UCSD-AML1 (cell line): ENCODE data around the gene CCT4.
A peak's percentile ranks its signal among the peaks of the same experiment; 100 is the strongest.
"Not testable (repeated sequence)": the region's sequence is repeated elsewhere in the genome, so short reads cannot be mapped to it uniquely, and the experiment has no call there.

Experiments used
- DNase-seq: peaks from one replicate; lab custom pipeline; 2025; ENCODE audit not compliant: unreplicated experiment; lab: John Stamatoyannopoulos, UW

Gene CCT4

GRCh38 chr2:61888267-61889055, at the start of gene CCT4:
Gene CCT4 (minus strand): TSS chr2:61888656. CDS start chr2:61888507, 149 bp downstream.
- DNase-seq, result peak; percentile 90

DNA sequence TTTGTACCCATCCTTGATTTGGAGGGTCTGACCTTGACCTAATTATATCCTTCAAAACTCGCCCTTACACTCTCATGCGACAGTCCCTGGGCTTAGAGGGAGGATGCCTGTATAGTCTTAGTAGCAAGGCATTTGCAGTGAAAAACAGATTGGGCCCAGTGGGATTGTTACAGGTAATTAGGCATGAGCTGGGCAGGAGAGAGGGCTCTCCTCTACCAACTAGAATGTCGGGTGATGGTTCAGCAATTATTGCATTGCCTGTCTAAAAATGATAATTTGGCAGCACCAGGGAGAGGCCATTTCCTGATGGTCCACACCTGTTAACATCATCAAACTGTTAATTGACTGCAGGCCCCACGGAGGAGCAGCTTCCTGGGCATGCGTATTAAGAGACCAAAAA, 49.4 kb upstream of the CCT4 start:
- no peak for DNase-seq

DNA sequence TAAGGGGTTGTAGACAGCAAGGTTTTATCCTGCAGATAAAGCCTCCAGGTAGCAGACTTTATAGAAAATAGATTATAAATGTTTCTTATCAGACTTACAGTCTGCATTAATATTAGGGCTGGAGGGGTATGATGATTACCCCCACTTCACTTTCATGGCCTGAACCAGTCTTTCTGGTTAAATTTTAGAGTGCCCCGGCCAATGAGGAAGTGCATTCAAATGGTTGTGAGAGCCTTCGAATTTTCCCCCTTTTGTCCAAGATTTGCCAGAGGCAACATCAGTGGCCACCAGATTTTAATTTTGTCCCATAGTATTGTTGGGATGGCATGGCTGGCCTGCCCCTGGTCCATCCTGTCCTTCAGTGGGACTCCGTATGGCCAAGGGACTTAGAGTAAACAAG, 48.6 kb upstream of the CCT4 start:
- no peak for DNase-seq

GRCh38 chr2:61928826-61929461, 40.5 kb upstream of the CCT4 start:
- no peak for DNase-seq

DNA sequence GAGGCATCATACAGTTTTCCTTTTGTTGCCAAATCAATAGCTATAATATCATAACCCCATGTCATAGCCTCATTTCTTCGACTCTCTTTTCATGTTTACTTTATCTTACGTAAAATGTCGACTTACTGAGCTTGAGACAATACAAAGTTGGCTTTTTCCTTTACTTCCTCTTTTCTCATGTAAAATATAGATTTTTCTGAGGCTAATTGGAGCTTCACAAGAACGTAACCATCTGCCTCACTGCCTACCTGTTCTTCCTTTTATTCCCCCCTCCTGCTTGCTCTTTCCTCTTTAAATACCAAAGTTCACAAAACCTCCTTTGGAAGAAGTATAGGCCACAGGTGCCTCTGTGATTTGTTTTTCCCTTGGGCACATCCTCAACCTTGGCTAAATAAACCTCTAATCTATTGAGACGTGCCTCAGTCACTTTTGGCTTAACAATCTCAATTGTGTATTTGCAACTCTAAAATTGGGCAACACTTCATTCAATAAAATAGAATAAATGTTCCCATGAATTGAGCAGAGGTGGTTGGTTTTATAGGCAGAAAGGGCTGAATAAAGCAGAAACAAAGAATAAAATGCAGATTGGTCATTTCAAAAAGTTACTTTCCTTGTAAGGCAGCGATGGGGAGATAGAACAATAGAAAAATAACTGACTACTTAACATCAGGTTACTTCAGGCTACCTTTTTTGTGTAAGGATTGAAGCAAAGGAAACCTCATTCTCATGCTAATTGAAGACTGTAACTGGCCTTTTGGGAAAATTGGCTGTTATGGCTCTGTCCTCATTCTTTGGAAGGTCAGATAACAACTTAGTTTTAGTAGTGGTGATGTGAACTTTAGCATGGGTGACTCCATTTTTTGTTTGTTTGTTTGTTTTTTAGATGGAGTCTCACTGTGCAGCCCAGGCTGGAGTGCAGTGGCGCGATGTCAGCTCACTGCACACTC, 38.3 kb upstream of the CCT4 start:
- no peak for DNase-seq

DNA sequence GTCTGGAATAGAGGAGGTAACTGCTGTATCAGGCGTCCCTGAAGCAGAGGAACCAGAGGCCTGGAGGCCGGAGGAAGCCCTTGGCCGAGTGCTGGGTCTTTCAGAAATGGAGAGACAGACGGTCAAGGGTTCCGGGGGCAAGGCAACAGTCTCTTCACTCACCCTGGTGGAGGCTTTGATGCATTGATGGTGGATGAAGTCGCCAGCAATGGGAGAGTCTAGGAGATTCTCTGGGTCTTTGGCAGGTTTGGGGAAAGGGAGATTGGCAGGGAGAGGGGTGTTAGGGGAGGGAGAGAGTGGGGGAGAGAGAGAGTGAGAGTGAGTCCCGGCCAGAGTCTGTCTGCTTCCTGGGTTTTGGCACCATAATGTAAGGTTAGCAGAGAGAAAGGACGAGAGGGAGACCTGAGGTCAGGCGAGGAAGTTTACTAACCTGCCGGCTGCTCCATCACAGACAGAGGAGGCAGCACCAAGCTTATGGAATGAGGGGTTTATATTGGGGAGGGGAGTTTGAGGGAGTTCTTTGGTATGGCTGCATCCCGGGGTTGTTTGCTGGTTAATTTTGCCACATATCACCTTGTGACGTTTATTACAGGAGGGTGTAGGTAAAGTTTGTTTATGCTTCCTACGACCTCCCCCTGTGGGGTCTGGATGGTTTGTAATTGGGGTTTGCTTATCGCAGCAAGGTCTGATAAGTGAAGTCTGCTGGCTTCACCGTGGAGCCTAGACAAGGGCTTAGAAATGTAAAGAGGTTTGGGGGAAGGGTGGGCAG, 36.6 kb upstream of the CCT4 start:
- DNase-seq, result no peak

DNA sequence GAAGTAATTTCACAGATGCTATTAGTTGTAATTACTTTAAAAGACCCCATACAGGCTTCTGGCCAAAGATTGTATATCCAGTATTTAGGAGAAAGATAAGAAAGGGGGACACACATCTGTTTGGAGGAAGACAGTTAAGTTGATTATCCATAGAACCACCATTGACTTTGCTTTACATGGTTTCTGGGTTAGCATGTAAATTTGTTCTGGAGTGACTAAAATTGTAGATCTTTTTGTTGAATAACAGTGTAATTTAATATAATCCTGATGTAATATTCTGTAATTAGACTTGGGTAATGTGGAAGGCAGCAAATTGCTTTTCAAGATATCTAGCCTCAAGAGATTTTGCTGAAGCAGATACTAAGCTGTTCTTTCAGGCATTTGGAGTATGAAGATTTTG, 34.3 kb upstream of the CCT4 start:
- DNase-seq, result no peak

DNA sequence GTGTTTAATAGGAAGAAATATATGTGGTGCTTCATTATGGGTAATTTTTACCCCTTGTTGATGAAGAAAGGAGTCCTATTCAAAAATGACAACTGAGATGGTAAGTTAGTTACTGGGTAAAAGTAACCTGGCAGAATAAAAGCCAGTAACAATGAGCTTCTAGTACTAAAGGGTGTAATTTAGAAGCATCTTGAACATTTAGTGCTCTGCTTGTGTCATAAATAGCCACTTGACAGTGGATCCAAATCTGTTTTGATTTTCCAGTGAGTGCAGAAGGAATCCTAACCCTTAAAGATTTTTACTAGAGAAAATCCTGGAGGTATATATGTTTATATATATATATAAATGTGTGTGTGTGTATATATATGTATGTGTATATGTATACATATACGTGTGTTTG, 32.1 kb upstream of the CCT4 start:
- DNase-seq, result no peak

GRCh38 chr2:61914794-61915193, 26.3 kb upstream of the CCT4 start:
- DNase-seq, result not testable (repeated sequence)

- DNase-seq, result no peak
Measured at GRCh38 chr2:61911510-61911909, 23.1 kb upstream of the CCT4 start.

- DNase-seq, result no peak
Measured at GRCh38 chr2:61910603-61911002, 22.1 kb upstream of the CCT4 start.

- no peak for DNase-seq
Measured at GRCh38 chr2:61909116-61909515, 20.7 kb upstream of the CCT4 start.

- DNase-seq, result no peak
Measured at GRCh38 chr2:61906186-61906470, 17.7 kb upstream of the CCT4 start.

GRCh38 chr2:61905372-61906185, 17.1 kb upstream of the CCT4 start, which contains the start of gene COMMD1:
Gene COMMD1 (plus strand): TSS chr2:61905674. CDS start chr2:61905679, 5 bp downstream.
- peak; percentile 82 for DNase-seq

- DNase-seq, result no peak
Measured at GRCh38 chr2:61900281-61900680, 11.8 kb upstream of the CCT4 start.

- DNase-seq, result peak; percentile 9
Measured at GRCh38 chr2:61898810-61899209, 10.4 kb upstream of the CCT4 start.

GRCh38 chr2:61887717-61888266, 664 bp downstream of the CCT4 start:
- peak; percentile 25 for DNase-seq

GRCh38 chr2:61885896-61886603, 2.4 kb downstream of the CCT4 start:
- DNase-seq, result no peak

- no peak for DNase-seq
Measured at GRCh38 chr2:61882850-61883249, 5.6 kb downstream of the CCT4 start.
